Measurements from ENCODE around the gene SLC25A48.
A peak's percentile ranks its signal among the peaks of the same experiment; 100 is the strongest.
"Not testable (repeated sequence)": the region's sequence is repeated elsewhere in the genome, so short reads cannot be mapped to it uniquely, and the experiment has no call there.

Gene SLC25A48

DNA sequence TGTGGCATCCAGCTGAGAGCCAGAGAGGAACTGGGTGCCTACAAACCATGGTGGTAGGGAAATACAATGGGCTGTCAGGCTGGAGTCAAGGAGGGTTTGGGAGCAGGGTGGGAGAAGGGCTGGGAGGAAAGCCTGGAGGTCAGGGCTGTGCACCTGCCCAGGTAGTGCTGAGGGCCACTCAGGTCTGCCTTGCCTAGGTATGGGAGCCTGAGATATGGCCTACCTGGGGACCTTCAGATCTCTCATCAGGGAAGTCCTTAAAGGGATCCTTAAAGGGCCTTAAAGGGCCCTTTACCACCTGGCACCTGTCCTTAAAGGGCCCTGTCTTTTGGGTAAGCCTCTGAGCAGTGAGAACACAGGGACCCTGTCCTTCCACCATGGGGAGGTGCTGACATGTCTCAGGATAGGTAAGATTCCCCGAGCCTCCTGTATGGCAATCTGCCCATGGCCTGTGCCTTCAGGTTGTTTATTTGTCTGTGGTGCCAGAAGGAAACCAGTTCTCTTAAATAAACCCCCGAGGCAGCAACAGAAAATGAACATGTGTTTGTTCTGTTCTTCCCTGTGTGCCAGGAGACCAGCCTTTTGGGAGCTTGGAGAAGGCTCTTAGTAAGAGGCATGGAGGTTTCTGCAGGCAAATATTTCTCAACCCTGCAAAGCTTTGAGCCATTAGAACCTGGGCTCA, 23.3 kb downstream of the SLC25A48 start:
- no peak for DNase-seq

DNA sequence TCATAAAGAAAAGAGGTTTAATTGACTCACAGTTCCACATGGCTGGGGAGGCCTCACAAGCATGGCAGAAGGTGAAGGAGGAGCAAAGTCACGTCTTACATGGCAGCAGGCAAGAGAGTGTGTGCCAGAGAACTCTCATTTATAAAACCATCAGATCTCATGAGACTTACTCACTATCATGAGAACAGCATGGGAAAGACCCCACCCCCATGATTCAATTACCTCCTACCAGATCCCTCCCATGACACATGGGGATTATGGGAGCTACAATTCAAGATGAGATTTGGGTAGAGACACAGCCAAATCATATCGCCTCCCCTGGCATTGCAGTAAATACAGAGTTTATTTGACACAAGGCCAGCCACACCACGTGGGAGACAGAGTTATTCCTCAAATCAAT, 24.7 kb downstream of the SLC25A48 start:
- DNase-seq, result not testable (repeated sequence)

DNA sequence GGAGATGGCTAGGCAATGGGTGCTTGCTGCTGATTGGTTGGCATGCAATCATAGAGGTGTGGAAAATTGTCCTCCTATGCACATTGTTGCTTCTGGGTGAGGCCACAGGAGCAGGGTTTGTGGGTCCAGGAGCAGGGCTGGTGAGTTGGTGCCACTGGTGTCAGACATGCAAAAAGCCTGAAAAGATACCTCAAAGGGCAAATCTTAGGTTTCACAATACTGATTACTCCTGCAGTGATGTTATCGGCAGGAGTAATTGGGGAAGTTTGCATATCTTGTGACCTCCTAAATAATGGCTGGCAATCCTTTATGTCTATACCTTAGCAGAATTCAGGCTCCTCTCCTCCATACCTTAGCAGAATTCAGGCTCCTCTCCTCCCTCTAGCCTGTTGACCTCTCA, 25.2 kb downstream of the SLC25A48 start:
- no peak for DNase-seq

DNA sequence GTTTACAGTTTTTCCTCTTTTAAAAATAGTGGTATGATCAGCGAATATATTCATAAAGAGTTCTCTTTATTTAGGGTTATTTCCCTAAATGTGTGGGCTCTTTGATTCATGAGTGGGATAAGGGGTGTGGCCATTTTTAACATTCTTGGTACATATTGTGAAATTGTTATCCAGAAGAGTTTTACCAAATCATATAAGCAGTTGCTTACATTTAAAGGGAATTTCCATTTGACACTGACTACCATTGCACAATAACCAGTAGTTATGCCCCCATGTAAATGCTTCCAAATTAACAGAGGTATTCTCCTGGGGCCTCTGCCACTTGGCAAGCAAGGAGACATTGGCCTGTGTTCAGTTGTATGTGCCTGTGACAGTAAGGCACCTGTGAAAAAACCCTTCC, 27.2 kb downstream of the SLC25A48 start:
- no peak for DNase-seq

DNA sequence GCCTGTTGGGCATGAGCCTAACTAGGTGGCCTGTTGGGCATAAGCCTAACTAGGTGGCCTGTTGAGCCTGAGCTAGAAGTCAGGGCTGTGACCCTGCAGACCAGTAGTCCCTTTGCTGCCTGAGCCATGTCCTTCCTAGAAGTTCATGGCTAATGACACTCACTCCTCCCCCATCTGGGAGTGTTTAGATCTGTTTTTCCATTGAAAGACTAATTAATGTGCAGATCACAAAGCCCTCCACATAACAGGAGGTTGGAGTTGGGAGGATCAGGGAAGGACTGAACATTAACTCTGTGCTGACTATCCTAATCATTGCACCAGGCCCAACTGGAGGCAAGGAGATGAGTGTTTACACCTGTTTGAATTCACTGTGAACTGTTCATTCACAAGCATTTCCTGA, 27.6 kb downstream of the SLC25A48 start:
- no peak for DNase-seq

DNA sequence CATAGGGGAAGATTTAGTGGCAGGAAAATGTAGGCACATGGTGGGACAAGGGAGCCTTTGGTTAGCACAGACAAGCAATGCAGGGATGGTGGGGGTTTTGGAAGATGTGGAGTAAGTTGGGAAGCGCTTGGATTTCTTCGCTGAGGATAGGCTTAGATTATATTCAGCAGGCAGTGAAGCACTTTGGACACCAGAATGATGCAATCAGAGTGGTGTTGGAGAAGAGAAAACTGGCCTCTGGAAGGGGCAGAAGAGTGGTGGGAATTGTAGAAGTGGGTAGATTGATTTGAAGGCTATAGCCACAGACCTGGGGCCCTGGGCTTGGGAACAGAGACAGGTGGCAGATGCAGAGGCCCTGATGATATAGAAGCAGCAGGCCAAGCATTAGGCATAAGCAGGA, 28.3 kb downstream of the SLC25A48 start:
- DNase-seq, result no peak

DNA sequence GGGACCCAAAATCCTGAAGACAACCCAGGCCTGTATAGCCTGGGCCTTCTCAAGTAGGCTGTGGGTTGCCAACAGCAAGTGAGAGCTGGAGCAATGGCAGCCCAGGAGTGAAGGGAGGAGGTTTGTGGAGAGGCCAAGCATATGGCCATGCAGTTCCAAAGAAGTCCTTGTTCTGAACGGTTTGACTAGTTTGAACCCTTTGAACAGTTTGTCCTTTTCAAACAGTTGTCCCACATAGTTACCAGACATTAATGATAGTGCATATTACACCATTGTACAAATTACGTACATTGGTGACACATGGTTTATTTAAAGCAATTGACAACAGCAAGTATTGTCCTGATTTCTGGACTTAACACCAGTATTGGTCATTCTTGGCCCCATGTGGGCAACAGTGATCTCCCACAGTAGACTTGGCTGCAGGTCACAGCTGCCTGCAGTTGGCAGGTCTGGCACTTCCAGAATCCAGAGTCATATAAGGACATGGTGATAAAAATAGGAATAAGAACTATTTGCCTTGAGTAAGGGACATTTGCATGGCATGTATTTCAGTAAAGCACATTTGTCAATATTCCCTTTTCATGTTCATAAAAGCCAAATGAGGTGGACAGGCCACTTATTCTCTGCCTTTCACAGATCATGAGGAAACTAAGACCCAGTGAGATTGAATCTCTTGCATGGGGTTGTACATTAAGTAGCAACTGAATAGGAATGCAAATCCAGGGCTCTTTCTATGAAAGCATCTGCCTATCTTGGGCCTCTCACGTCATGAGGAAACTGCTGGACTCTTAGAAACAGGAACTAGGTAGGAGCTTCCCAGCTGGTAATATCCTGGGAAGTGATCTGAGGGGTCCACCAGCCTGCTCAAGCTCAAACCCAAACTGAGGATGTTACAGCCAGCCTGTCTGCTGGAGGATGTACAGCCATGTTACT, 30.3 kb downstream of the SLC25A48 start:
- no peak for DNase-seq

DNA sequence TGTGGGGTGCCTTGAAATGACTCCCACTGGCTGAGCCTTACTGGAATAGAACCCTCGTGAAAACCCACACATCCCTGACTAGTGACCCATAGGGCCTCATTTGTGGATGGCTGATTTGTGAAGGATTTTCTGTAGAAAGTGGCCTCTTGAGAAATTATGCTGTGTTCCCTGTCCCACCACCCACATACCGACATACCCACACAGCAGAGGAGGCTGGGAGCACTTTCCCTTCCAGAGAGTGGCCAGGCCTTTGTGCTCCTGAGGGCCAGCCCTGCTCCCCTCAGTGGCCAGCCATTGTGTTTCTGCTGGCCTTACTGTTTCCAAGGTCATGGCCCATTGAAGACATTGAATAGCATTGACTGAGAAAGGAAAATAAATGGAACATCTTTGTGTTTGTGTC, 31.6 kb downstream of the SLC25A48 start:
- no peak for DNase-seq

DNA sequence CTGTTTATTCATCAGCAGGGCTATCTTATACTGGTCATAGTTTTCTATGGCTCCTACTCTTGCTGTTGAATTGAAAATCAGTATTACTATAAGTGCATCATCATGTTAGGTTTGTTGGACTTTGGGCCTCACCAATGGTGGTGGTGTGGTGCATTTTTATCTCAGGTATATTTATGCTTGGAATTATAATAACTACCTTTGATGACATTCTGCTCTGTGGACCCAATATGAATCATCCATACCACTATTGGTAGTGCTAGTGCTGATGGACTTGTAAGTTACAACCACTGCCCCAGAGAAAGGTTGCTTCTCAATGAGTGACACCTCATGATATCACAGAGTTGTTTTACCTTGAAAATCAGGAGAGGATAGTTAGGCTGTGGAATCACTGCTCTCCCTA, 33.1 kb downstream of the SLC25A48 start:
- DNase-seq, result no peak

DNA sequence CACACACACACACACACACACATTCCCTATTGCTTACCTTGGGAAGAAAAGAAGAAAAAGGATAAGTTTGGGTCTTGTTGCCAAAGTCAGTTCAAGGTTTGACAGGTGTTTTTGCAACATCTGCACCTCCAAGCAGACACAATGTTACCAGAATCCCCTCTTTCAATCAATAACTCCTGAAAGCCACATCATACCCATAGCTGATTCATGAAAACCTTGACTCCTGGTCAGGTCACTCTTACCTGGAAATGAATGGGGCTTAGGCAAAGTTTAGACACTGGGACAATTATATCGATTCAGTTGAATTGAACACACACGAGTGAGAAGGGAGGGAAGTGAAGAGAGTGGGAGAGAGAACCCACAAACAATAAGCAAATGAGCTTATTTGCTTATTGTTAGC, 34.2 kb downstream of the SLC25A48 start:
- DNase-seq, result no peak

DNA sequence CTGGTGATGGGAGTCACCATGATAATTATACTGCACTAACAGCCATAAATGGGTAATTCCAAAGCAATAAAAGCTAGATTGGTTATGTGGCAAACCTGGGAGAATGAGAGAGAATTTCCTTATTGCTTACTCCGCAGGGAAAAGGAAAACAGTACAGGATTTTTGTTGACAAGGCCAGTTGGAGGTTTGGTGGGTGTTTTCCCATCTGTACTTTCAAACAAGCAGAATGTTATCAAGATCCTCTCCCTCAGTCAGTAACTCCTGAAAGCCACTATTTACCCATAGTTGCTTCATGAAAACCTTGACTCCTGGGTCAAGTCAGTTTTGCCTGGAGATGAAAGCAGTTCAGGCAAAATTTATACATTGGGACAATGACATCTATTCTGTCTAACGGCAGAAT, 34.8 kb downstream of the SLC25A48 start:
- no peak for DNase-seq

DNA sequence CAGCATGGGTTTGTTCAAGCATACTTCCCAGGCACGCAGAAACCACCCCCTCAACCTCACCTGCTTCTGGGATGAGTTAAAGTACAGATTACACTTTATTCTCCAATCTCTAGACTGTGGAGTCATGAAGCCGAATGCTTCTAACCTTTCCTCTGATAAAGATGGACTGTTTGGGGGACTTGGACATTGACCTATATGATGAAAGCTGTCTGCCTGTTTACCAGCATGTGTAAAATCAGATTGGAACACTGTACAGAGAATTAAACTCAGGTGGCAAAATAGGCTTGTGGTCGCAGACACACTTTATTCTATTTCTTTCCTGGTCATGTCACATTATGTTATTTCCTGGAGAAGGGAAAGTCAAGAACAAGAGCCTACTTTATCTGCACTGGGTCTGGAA, 35.5 kb downstream of the SLC25A48 start:
- no peak for DNase-seq

DNA sequence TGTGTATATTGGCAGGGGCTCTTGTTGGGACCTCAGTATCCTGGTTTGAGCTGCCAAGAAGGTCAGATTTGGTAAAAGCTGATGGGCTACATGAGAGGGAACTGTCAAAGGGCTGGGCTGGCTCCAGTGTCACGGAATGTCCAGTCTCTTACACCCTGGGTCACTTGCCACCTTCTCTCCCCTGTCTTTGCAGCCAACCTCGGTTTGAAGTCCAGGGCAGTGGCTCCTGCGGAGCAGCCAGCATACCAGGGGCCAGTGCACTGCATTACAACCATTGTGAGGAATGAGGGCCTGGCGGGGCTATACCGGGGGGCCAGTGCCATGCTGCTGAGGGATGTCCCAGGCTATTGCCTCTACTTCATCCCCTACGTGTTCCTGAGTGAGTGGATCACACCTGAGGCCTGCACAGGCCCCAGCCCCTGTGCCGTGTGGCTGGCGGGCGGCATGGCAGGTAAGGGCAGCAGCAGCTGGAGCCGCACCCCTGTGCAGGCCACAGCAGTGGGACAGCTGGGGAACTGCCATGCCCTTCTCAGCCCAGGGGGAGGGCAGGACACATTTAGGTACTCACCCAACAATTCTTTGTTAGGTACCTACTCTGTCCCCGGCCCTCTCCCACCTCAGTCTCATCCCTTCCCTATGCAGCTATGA, 36.9 kb downstream of the SLC25A48 start:
- DNase-seq, result no peak

DNA sequence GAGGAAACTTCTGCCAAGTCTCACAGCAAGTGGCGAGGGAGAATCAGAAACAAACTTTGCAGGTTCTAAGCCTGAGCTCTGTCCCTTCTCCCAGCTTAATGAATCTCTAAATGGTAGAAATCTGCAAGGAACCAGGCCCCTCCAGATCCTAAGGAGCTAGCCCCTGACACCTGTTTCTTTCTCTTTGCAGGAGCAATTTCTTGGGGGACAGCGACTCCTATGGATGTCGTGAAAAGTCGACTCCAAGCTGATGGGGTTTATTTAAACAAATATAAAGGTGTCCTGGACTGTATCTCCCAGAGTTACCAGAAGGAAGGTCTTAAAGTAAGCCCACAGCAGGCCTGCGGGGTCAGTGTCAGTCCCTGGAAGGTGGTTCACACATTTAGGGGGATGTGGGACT, 39.4 kb downstream of the SLC25A48 start:
- no peak for DNase-seq

DNA sequence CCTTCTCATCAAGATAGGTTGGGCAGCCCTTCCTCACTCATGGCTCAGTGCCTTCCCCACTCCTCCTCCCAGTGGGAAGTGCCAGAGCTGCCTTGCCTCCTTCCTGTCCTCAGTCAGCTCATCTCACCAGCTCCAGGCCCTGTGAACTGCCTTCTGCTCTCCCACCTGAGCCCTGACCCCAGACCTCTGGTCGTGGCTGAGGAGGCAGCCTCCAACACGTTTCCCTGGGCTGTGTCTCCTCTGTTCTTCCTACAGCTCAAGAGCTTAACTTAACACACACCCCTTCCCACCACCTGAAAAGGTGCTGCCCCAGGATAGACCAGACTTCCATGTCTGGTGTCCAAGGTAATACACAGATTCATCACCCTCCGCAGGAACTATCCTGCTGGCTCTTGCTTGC, 40.0 kb downstream of the SLC25A48 start:
- DNase-seq, result no peak

DNA sequence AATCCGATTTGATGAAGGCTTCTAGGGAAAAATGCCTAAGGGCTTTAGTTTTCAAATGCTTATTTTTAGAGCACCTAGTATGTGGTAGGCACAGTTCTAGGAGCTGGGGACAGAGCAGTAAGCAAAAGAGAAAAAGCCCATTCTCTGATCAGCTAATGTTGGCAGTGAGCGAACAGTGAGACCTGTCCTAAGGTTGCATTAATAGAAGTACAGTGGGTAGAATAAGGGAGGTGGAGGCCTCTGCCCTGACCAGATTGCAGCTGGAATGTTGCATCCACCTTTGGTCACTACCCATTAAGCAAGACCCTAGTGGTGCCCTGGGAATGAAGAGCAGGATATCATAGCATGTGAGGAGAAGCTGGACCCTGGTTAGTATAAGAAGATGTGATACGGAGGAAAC, 41.1 kb downstream of the SLC25A48 start:
- DNase-seq, result no peak

DNA sequence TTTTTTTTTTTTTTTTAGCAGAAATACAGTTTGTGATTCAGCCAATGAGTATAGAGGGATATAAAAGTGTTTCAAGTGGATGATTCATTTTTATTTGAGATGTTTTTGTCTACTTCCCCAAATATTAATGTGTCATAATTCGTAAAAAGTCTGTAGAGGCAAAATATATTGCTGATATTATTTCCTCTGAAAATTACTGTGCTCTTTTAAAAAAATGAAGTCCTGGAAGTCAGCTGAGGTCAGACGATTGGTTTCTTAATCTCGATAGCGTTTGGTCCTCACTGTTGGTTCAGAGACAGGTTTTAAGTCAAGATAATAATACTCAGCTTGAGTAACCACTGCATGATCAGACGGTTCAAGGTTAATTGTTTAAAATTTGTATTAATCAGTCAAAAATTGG, 41.7 kb downstream of the SLC25A48 start:
- no peak for DNase-seq

DNA sequence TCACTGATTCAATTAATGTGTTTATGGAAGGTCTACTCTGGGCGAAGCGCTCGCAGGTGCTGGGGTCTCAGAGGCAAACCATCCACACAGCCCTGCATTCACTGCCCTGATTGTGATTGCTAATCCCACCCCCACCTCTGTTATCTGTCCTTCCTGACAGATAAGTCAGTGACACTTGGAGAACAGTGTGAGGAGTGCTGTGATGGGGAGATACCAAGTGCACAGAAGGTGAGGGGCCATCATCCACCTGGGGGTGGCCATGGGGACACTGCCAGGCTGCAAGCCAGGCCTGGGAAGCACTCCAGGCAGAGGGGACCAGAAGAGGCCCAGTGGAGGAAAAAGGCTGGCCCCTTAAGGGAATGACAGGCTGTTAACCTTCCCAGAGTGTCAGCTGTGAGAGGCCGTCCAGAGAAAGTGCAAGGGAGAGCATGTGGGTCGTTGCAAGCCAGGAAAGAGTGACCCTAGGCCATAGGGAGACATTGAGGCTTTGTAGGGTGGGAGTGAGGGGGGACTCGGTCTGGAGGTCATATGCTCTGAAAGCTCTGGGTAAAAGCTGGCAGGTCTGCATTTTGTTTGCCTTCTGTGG, 43.2 kb downstream of the SLC25A48 start:
- DNase-seq, result no peak

DNA sequence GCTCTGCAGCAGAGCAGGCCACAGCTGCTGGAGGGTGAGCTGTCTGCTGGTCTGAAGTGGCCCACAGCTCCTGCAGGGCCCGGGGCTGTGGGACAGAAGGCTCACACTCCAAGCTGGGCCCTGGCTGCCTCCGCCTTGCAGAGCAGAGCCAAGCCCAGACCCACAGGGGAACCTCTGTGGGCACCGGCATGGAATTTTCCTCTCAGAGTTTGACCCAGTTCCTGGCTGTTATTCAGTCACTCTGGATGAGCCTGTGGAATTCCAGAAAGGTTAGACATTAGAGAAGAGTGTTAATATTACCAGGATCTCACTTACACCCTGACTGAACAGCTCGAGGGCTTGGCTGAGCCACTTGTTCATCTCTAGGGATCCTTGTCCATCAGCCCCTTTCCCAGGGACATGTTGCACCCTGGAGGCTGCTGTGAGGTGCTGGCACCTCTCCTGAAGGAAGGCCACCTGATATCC, 43.7 kb downstream of the SLC25A48 start:
- DNase-seq, result no peak

DNA sequence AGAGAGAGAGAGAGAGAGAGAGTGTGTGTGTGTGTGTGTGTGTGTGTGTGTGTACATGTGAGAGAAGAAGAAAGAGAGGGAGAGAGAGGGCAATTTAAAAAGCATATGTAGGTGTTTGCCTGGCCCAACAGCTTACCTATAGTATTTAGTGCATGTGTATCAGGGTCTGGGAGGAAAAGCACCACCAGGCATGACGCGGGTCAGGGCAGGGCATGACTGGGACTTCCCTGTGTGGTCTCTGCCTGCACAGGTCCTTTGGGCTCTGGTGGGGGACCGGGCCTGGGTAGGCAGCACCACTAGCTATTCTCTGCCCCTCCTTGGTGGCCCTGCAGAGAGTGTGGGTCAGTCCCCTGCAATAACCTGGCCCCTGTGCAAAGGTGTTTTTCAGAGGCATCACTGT, 45.1 kb downstream of the SLC25A48 start:
- no peak for DNase-seq

DNA sequence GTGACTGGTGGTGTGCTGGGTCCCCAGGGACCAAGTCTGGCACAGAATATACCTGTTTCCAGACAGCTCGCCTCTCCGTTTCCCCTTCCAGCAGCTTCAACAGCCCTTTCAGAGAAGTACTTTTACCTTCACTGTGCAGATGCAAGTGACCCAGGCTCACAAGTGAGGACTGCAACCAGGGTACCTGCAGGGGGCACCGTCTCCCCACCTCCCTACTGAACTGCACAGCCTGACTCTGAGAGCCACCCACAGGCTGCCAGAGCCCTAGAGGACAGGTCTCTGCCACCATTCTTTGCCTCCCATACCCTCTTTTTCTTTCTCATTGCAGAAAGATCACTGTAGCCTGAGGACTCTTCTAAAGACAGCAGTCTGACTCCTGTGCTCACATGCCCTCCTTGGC, 45.8 kb downstream of the SLC25A48 start:
- no peak for DNase-seq

DNA sequence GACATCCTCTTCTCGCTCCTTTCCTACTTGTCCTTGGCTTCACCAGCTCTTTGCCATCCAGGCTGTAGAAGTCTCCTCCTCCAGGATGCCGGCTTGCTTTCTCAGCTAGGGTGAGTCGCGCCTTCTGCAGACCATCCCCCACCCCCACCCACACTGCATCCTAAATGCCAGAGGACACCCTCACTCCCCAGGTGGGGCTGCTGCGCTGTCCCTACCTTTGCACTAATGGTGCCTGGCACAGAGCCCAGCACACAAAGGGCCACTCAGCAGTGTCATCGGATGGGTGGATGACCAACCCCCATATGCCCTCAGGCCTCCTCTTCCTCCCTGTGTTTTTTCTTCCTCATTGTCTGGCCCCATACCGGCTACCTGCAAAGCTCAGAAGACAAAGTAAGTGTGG, 46.3 kb downstream of the SLC25A48 start:
- DNase-seq, result no peak

DNA sequence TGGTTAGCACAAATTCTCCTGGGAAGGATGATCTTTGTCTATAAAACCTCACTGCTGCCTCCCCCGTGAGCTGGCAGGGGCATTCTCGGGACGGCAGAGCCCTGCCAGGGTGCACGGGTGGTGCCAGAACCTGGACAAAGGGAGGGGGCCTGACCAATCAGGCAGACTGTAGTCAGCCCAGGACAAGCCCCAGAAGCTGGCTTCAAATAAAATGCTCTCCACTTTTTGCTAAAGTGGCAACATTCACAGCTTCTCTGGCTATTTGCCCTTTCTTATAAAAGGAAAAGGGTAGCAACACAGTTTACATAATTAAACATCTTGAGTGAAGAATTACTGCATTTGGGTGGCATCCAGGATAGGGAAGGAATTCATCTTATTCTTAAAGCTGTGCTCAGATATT, 46.8 kb downstream of the SLC25A48 start:
- peak in 8 of 14 donors; percentile 11 to 73 (median 55) for DNase-seq

Data from C1 segment of cervical spinal cord (tissue), 14 donors.